ENCODE results near the gene ELK1.

ELK1 gene

GRCh38 chrX:47662144-47662657 is 11.8 kb upstream of the ELK1 start:
- Histone ChIP-seq H3K4me3 (replicated peaks; ENCODE audit: insufficient read depth, low read length) (no peak overlapping the region), H3K27ac (replicated peaks) (no peak overlapping the region), H3K27me3 (ENCODE audit: insufficient read depth, poor library complexity, severe bottlenecking) (no peaks in the 10 kb centered on the region)
- no peak for DNase-seq (ENCODE audit: low read depth in 1 of 2, low spot score in 1 of 2)
- TF ChIP-seq CTCF (IDR thresholded peaks at IDR 0.05; ENCODE audit: insufficient read depth, low read length), result no peak
- no peak for TF ChIP-seq POLR2AphosphoS5 (IDR thresholded peaks at IDR 0.05; ENCODE audit: low read depth)
- no peak for TF ChIP-seq REST (IDR thresholded peaks at IDR 0.05; ENCODE audit: insufficient replicate concordance, low read depth)
- no peak for TF ChIP-seq SPI1 (IDR thresholded peaks at IDR 0.05; ENCODE audit: borderline replicate concordance, low read depth)

- H3K27ac ChIP-seq (replicated peaks), result no peak overlapping the region
- H3K27me3 ChIP-seq (ENCODE audit: insufficient read depth, poor library complexity, severe bottlenecking), result no peaks in the 10 kb centered on the region
- DNase-seq (ENCODE audit: low read depth in 1 of 2, low spot score in 1 of 2), result no peak
- TF ChIP-seq REST (IDR thresholded peaks at IDR 0.05; ENCODE audit: insufficient replicate concordance, low read depth) (no peak), SPI1 (IDR thresholded peaks at IDR 0.05; ENCODE audit: borderline replicate concordance, low read depth) (no peak), CTCF (IDR thresholded peaks at IDR 0.05; ENCODE audit: insufficient read depth, low read length) (no peak), GABPA (IDR thresholded peaks at IDR 0.05; ENCODE audit: low read depth) (no peak), POLR2AphosphoS5 (IDR thresholded peaks at IDR 0.05; ENCODE audit: low read depth) (no peak)
- H3K4me3 ChIP-seq (replicated peaks; ENCODE audit: insufficient read depth, low read length), result no peak overlapping the region
Observed at GRCh38 chrX:47661539-47661938, 11.2 kb upstream of the ELK1 start.

- Histone ChIP-seq H3K4me3 (replicated peaks; ENCODE audit: insufficient read depth, low read length) (peak overlapping the region; percentile 54), H3K27ac (replicated peaks) (peak overlapping the region; percentile 99), H3K27me3 (ENCODE audit: insufficient read depth, poor library complexity, severe bottlenecking) (no peaks in the 10 kb centered on the region)
- no peak for TF ChIP-seq REST (IDR thresholded peaks at IDR 0.05; ENCODE audit: insufficient replicate concordance, low read depth)
- no peak for TF ChIP-seq SPI1 (IDR thresholded peaks at IDR 0.05; ENCODE audit: borderline replicate concordance, low read depth)
- TF ChIP-seq CTCF (IDR thresholded peaks at IDR 0.05; ENCODE audit: insufficient read depth, low read length), result no peak
- no peak for TF ChIP-seq GABPA (IDR thresholded peaks at IDR 0.05; ENCODE audit: low read depth)
- no peak for TF ChIP-seq POLR2AphosphoS5 (IDR thresholded peaks at IDR 0.05; ENCODE audit: low read depth)
- DNase-seq (ENCODE audit: low read depth in 1 of 2, low spot score in 1 of 2), result no peak
Observed at GRCh38 chrX:47659421-47659726, 9.0 kb upstream of the ELK1 start.

Measured in HL-60 (cell line).